Vagina (tissue), 2 donors: ENCODE measurements around the gene RAC3.

Source experiments
- CTCF ChIP-seq, 3 experiments: fragments of 450-650 bp in 2 of 3; fragments of 200-600 bp in 1 of 3; sonication (generic) in 1 of 3; IDR thresholded peaks; one replicate each; pipeline ENCODE4 v1.5.1; 2017 to 2019; ENCODE audit warnings: antibody characterized with exemption in 3 of 3, mild to moderate bottlenecking in 2 of 3, moderate library complexity in 2 of 3
- POLR2AphosphoS5 ChIP-seq, 2 donors: sonication (generic); formaldehyde crosslinking; IDR thresholded peaks; one replicate each; pipeline ENCODE4 v1.9.0; 2017; ENCODE audit warnings: antibody characterized with exemption in 2 of 2, mild to moderate bottlenecking in 2 of 2, low read depth in 1 of 2; ENCODE audit not compliant: insufficient read depth in 1 of 2

- no peak for TF ChIP-seq CTCF (IDR thresholded peaks at IDR 0.05)
- no peak for TF ChIP-seq POLR2AphosphoS5 (IDR thresholded peaks at IDR 0.05; ENCODE audit: insufficient read depth in 1 of 2, low read depth in 1 of 2)
Observed at GRCh38 chr17:82004517-82005455, 26.7 kb upstream of the RAC3 start.
